Measurements from ENCODE around the gene REST. TPM values are rescaled to one million over a fixed set of nuclear protein-coding genes. Genes with fewer than 3 reads are reported as not detected.
"Not testable (repeated sequence)": the region's sequence is repeated elsewhere in the genome, so short reads cannot be mapped to it uniquely, and the experiment has no call there.

REST gene
- total RNA-seq, 1 donor from 2014 or later: 21.4 TPM

- not testable (repeated sequence) for H3K9ac ChIP-seq (ENCODE audit: low read depth in 1 of 3, low read length in 3 of 3); H3K27ac ChIP-seq (ENCODE audit: low read depth, low read length); H3K9me3 ChIP-seq (ENCODE audit: control insufficient read depth in 3 of 3, low read length in 3 of 3); H3K36me3 ChIP-seq (ENCODE audit: control insufficient read depth in 3 of 3, insufficient read depth in 3 of 3, low read length in 3 of 3); H3K27me3 ChIP-seq (ENCODE audit: control insufficient read depth in 3 of 3, insufficient read depth in 3 of 3, low read length in 3 of 3); H3K4me1 ChIP-seq (ENCODE audit: control insufficient read depth in 3 of 3, insufficient read depth in 3 of 3, low read length in 3 of 3); H3K4me3 ChIP-seq (ENCODE audit: low read length in 3 of 3)
These were observed 32.1 kb downstream of the REST start for GRCh38 chr4:56939826-56940225.

- Histone ChIP-seq H3K4me1 (ENCODE audit: control insufficient read depth in 3 of 3, insufficient read depth in 3 of 3, low read length in 3 of 3) (no peaks in the 10 kb centered on the region), H3K27me3 (ENCODE audit: control insufficient read depth in 3 of 3, insufficient read depth in 3 of 3, low read length in 3 of 3) (no peaks in the 10 kb centered on the region), H3K4me3 (ENCODE audit: low read length in 3 of 3) (no peak overlapping the region), H3K27ac (ENCODE audit: low read depth, low read length) (no peak overlapping the region), H3K36me3 (ENCODE audit: control insufficient read depth in 3 of 3, insufficient read depth in 3 of 3, low read length in 3 of 3) (peaks cover 0 to 4% (median 2%) of the 10 kb centered on the region in 3 donors), H3K9ac (ENCODE audit: low read depth in 1 of 3, low read length in 3 of 3) (no peak overlapping the region), H3K9me3 (ENCODE audit: control insufficient read depth in 3 of 3, low read length in 3 of 3) (no peaks in the 10 kb centered on the region)
These were observed 32.7 kb downstream of the REST start for GRCh38 chr4:56940403-56940802.

- Histone ChIP-seq H3K4me1 (ENCODE audit: control insufficient read depth in 3 of 3, insufficient read depth in 3 of 3, low read length in 3 of 3) (no peaks in the 10 kb centered on the region), H3K4me3 (ENCODE audit: low read length in 3 of 3) (no peak overlapping the region), H3K9ac (ENCODE audit: low read depth in 1 of 3, low read length in 3 of 3) (no peak overlapping the region), H3K36me3 (ENCODE audit: control insufficient read depth in 3 of 3, insufficient read depth in 3 of 3, low read length in 3 of 3) (peaks cover 0 to 4% (median 2%) of the 10 kb centered on the region in 3 donors), H3K27me3 (ENCODE audit: control insufficient read depth in 3 of 3, insufficient read depth in 3 of 3, low read length in 3 of 3) (no peaks in the 10 kb centered on the region), H3K9me3 (ENCODE audit: control insufficient read depth in 3 of 3, low read length in 3 of 3) (no peaks in the 10 kb centered on the region), H3K27ac (ENCODE audit: low read depth, low read length) (no peak overlapping the region)
These were observed 33.3 kb downstream of the REST start for GRCh38 chr4:56940971-56941370.

GRCh38 chr4:56941403-56941802, 33.7 kb downstream of the REST start:
- H3K27me3 ChIP-seq (ENCODE audit: control insufficient read depth in 3 of 3, insufficient read depth in 3 of 3, low read length in 3 of 3): no peaks in the 10 kb centered on the region
- peaks cover 0 to 4% (median 2%) of the 10 kb centered on the region in 3 donors for H3K36me3 ChIP-seq (ENCODE audit: control insufficient read depth in 3 of 3, insufficient read depth in 3 of 3, low read length in 3 of 3)
- no peak overlapping the region for H3K27ac ChIP-seq (ENCODE audit: low read depth, low read length)
- no peak overlapping the region for H3K9ac ChIP-seq (ENCODE audit: low read depth in 1 of 3, low read length in 3 of 3)
- no peak overlapping the region for H3K4me3 ChIP-seq (ENCODE audit: low read length in 3 of 3)
- no peaks in the 10 kb centered on the region for H3K9me3 ChIP-seq (ENCODE audit: control insufficient read depth in 3 of 3, low read length in 3 of 3)
- H3K4me1 ChIP-seq (ENCODE audit: control insufficient read depth in 3 of 3, insufficient read depth in 3 of 3, low read length in 3 of 3): no peaks in the 10 kb centered on the region

GRCh38 chr4:56953680-56954520, 46.2 kb downstream of the REST start:
- H3K4me3 ChIP-seq (ENCODE audit: low read length in 3 of 3): no peak overlapping the region
- no peaks in the 10 kb centered on the region for H3K9me3 ChIP-seq (ENCODE audit: control insufficient read depth in 3 of 3, low read length in 3 of 3)
- peaks cover 2 to 10% (median 4%) of the 10 kb centered on the region in 3 donors for H3K4me1 ChIP-seq (ENCODE audit: control insufficient read depth in 3 of 3, insufficient read depth in 3 of 3, low read length in 3 of 3)
- H3K9ac ChIP-seq (ENCODE audit: low read depth in 1 of 3, low read length in 3 of 3): no peak overlapping the region
- H3K27me3 ChIP-seq (ENCODE audit: control insufficient read depth in 3 of 3, insufficient read depth in 3 of 3, low read length in 3 of 3): no peaks in the 10 kb centered on the region
- no peaks in the 10 kb centered on the region for H3K36me3 ChIP-seq (ENCODE audit: control insufficient read depth in 3 of 3, insufficient read depth in 3 of 3, low read length in 3 of 3)
- H3K27ac ChIP-seq (ENCODE audit: low read depth, low read length): no peak overlapping the region

- Histone ChIP-seq H3K27ac (ENCODE audit: low read depth, low read length) (no peak overlapping the region), H3K4me3 (ENCODE audit: low read length in 3 of 3) (peak overlapping the region; percentile 2 to 59 (median 10))
These were observed 50.4 kb downstream of the REST start for GRCh38 chr4:56958111-56958517.

GRCh38 chr4:56959100-56959499, 51.4 kb downstream of the REST start:
- H3K27me3 ChIP-seq (ENCODE audit: control insufficient read depth in 3 of 3, insufficient read depth in 3 of 3, low read length in 3 of 3): no peaks in the 10 kb centered on the region
- no peaks in the 10 kb centered on the region for H3K9me3 ChIP-seq (ENCODE audit: control insufficient read depth in 3 of 3, low read length in 3 of 3)
- H3K9ac ChIP-seq (ENCODE audit: low read depth in 1 of 3, low read length in 3 of 3): no peak overlapping the region

More at GRCh38 chr4:56958111-56958517, 50.4 kb downstream of the REST start:
- peaks cover under 1 to 6% (median 3%) of the 10 kb centered on the region in 3 donors for H3K36me3 ChIP-seq (ENCODE audit: control insufficient read depth in 3 of 3, insufficient read depth in 3 of 3, low read length in 3 of 3)
- peak overlapping the region; percentile 0 to 32 (median 17) for H3K9ac ChIP-seq (ENCODE audit: low read depth in 1 of 3, low read length in 3 of 3)
- H3K9me3 ChIP-seq (ENCODE audit: control insufficient read depth in 3 of 3, low read length in 3 of 3): no peaks in the 10 kb centered on the region
- peaks cover 2 to 12% (median 5%) of the 10 kb centered on the region in 3 donors for H3K4me1 ChIP-seq (ENCODE audit: control insufficient read depth in 3 of 3, insufficient read depth in 3 of 3, low read length in 3 of 3)
- H3K27me3 ChIP-seq (ENCODE audit: control insufficient read depth in 3 of 3, insufficient read depth in 3 of 3, low read length in 3 of 3): no peaks in the 10 kb centered on the region

GRCh38 chr4:56961107-56961500, 53.4 kb downstream of the REST start:
- Histone ChIP-seq H3K4me3 (ENCODE audit: low read length in 3 of 3) (no peak overlapping the region), H3K9me3 (ENCODE audit: control insufficient read depth in 3 of 3, low read length in 3 of 3) (no peaks in the 10 kb centered on the region), H3K4me1 (ENCODE audit: control insufficient read depth in 3 of 3, insufficient read depth in 3 of 3, low read length in 3 of 3) (peaks cover 2 to 12% (median 5%) of the 10 kb centered on the region in 3 donors), H3K36me3 (ENCODE audit: control insufficient read depth in 3 of 3, insufficient read depth in 3 of 3, low read length in 3 of 3) (peaks cover 12 to 21% (median 17%) of the 10 kb centered on the region in 3 donors), H3K9ac (ENCODE audit: low read depth in 1 of 3, low read length in 3 of 3) (no peak overlapping the region), H3K27me3 (ENCODE audit: control insufficient read depth in 3 of 3, insufficient read depth in 3 of 3, low read length in 3 of 3) (no peaks in the 10 kb centered on the region), H3K27ac (ENCODE audit: low read depth, low read length) (no peak overlapping the region)

More at GRCh38 chr4:56959100-56959499, 51.4 kb downstream of the REST start:
- Histone ChIP-seq H3K4me3 (ENCODE audit: low read length in 3 of 3) (no peak overlapping the region), H3K4me1 (ENCODE audit: control insufficient read depth in 3 of 3, insufficient read depth in 3 of 3, low read length in 3 of 3) (peaks cover 2 to 12% (median 5%) of the 10 kb centered on the region in 3 donors), H3K27ac (ENCODE audit: low read depth, low read length) (no peak overlapping the region), H3K36me3 (ENCODE audit: control insufficient read depth in 3 of 3, insufficient read depth in 3 of 3, low read length in 3 of 3) (peaks cover 5 to 13% (median 7%) of the 10 kb centered on the region in 3 donors)

GRCh38 chr4:56971383-56971782, 63.7 kb downstream of the REST start:
- H3K9me3 ChIP-seq (ENCODE audit: control insufficient read depth in 3 of 3, low read length in 3 of 3): peaks cover 0 to 4% (median 2%) of the 10 kb centered on the region in 3 donors
- H3K27me3 ChIP-seq (ENCODE audit: control insufficient read depth in 3 of 3, insufficient read depth in 3 of 3, low read length in 3 of 3): no peaks in the 10 kb centered on the region
- peaks cover 19 to 44% (median 44%) of the 10 kb centered on the region in 3 donors for H3K36me3 ChIP-seq (ENCODE audit: control insufficient read depth in 3 of 3, insufficient read depth in 3 of 3, low read length in 3 of 3)
- H3K4me1 ChIP-seq (ENCODE audit: control insufficient read depth in 3 of 3, insufficient read depth in 3 of 3, low read length in 3 of 3): peaks cover 8 to 11% (median 9%) of the 10 kb centered on the region in 3 donors
- H3K27ac ChIP-seq (ENCODE audit: low read depth, low read length): no peak overlapping the region
- no peak overlapping the region for H3K4me3 ChIP-seq (ENCODE audit: low read length in 3 of 3)
- no peak overlapping the region for H3K9ac ChIP-seq (ENCODE audit: low read depth in 1 of 3, low read length in 3 of 3)

- no peaks in the 10 kb centered on the region for H3K27me3 ChIP-seq (ENCODE audit: control insufficient read depth in 3 of 3, insufficient read depth in 3 of 3, low read length in 3 of 3)
- no peak overlapping the region for H3K27ac ChIP-seq (ENCODE audit: low read depth, low read length)
- no peak overlapping the region for H3K4me3 ChIP-seq (ENCODE audit: low read length in 3 of 3)
- H3K4me1 ChIP-seq (ENCODE audit: control insufficient read depth in 3 of 3, insufficient read depth in 3 of 3, low read length in 3 of 3): peaks cover 13 to 16% (median 13%) of the 10 kb centered on the region in 3 donors
- peaks cover 18 to 39% (median 35%) of the 10 kb centered on the region in 3 donors for H3K36me3 ChIP-seq (ENCODE audit: control insufficient read depth in 3 of 3, insufficient read depth in 3 of 3, low read length in 3 of 3)
- H3K9me3 ChIP-seq (ENCODE audit: control insufficient read depth in 3 of 3, low read length in 3 of 3): peaks cover 0 to 4% (median 2%) of the 10 kb centered on the region in 3 donors
- no peak overlapping the region for H3K9ac ChIP-seq (ENCODE audit: low read depth in 1 of 3, low read length in 3 of 3)
These were observed 64.7 kb downstream of the REST start for GRCh38 chr4:56972389-56972788.

Measured in skeletal muscle tissue (tissue), 4 donors.